Frontal cortex (tissue), 4 donors: ENCODE data around the gene EYS. TPM values are rescaled to one million over a fixed set of nuclear protein-coding genes. Genes with fewer than 3 reads are reported as not detected.
A peak's percentile ranks its signal among the peaks of the same experiment; 100 is the strongest.
"Not testable (repeated sequence)": the region's sequence is repeated elsewhere in the genome, so short reads cannot be mapped to it uniquely, and the experiment has no call there.

ENCODE experiments used
- DNase-seq, 2 donors: peaks; one replicate each; pipeline ENCODE4 v3.0.0; 2012; ENCODE audit warnings: low spot score in 2 of 2
- FAIRE-seq: peaks from 2 replicates; lab custom pipeline; 2012; peaks lifted over from hg19 to GRCh38; lab: Jason Lieb, UNC
- total RNA-seq: library from RNA; depleted of rRNA; stranded (reverse); fragments of >200 nt; gene quantifications from one replicate; pipeline ENCODE4 v1.2.3, GENCODE V29; 2014
- donor health status: control.
- donor health status: control.
- donor health status: control.

EYS gene
- total RNA-seq, 1 donor from 2014 or later = 2.0 TPM

DNA sequence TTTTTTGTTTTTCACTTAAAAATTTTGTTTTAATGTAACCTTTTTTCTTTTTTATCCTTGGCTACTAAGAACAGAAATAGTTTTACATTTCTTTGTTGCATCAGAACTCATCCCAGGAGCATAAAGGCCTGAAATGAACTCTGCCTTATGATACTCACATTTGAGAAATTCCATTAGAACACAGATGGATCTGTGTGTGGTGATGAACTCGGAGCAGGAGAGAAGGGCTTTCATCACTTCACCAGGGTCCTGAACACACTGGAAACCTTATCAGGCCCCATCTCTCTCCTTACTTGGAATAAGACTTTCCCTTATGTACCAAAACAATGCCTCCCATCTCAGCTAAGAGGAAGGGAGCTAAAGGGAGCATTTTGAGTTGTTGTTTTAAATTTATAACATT lies 1932.1 kb downstream of the EYS start:
- no peak for DNase-seq

DNA sequence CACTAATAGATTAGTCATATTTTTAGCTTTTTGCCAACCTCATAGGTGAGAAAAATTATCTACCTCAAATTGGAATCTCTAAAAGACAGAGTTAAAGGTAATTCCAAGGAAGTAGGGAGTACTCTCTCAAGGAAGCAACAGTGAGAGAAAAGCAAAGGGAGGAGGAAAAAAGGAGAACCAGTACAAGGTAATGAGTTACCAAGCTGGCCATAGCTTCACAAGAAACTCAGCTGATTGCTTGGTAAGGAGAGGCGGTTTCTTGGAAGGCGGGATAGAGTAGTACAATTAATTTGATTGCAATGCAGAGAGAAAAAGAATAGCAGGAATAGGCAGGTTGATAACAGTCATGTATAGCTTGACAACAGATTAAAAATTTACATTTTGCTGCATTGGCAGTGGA lies 1933.8 kb downstream of the EYS start:
- FAIRE-seq (no peak), DNase-seq (no peak)

More for the DNA sequence above, 1932.1 kb downstream of the EYS start:
- FAIRE-seq = no peak

- no peak for DNase-seq
- no peak for FAIRE-seq
These were observed 1941.2 kb downstream of the EYS start for GRCh38 chr6:63765828-63766227.

- DNase-seq = no peak
- FAIRE-seq = peak; percentile 99
These were observed 1942.6 kb downstream of the EYS start for GRCh38 chr6:63764318-63764916.

DNA sequence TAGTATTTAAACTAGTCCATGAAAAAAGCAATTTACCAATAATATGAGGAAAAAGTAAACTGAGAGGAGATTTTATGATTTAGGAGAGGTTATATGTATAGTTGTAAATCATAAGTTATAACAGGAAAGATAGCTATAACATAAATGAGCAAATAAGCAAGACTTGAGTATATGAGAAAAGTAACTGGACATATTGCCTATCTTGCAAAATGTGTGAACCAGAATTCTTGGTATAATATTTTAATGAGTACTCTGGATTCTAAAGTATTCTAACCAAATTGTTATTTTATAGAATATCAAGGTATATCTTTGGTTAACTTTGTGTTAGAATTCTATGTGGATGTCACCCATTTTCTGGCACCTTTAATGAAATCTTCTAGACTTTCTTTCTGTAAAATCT lies 1946.8 kb downstream of the EYS start:
- no peak for DNase-seq
- FAIRE-seq = no peak

GRCh38 chr6:63759605-63760105 lies 1947.4 kb downstream of the EYS start:
- no peak for FAIRE-seq

DNA sequence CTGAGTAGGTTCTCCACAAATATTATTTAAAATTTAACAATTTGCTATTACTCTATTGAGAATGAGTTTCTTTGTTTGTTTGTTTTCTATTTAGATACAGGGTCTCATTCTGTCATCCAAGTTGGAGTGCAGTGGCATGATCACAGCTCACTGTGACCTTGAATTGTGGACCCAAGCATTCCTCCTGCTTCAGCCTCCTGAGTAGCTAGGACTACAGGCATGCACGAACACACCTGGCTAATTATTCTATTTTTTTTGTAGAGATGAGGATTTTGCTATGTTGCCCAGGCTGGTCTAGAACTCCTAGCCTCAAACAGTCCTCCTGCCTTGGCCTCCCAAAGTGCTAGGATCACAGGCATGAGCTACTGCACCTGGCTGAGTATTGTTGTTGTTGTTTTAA lies 1949.2 kb downstream of the EYS start:
- DNase-seq (no peak), FAIRE-seq (no peak)

More at GRCh38 chr6:63759605-63760105, 1947.4 kb downstream of the EYS start:
- no peak for DNase-seq

DNA sequence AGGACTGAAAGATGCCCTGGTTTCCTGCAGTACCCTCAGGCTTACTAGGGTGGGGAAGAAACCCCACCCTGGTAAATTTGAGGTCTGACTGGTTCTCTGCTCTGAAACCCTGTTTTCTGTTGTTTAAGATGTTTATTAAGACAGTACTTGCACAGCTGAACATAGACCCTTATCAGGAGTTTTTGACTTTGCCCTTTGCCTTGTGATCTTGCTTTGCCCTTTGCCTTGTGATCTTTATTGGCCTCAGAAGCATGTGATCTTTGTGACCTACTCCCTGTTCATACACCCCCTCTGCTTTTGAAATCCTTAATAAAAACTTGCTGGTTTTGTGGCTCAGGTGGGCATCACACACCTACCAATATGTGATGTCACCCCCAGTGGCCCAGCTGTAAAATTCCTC lies 1949.8 kb downstream of the EYS start:
- FAIRE-seq, DNase-seq: not testable (repeated sequence)

DNA sequence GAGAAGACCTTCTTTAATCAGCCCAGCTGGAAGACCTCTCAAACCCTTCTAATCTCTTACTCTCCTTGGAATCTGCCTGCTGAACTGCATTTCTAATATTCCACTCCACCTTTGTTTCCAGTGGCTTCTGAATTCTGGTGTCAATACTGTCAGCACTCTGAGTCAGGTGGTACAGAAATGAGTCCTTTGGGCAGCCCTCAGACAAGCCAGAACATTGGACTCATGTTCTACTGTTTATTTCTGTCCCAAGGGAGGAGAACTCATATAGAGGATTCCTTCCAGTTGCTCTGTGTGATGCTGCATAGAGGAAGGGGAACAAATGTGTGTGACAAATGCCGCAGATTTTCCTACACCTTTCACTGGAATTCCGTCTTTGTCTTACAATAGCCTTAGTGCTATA lies 1956.6 kb downstream of the EYS start:
- FAIRE-seq (no peak), DNase-seq (no peak)

DNA sequence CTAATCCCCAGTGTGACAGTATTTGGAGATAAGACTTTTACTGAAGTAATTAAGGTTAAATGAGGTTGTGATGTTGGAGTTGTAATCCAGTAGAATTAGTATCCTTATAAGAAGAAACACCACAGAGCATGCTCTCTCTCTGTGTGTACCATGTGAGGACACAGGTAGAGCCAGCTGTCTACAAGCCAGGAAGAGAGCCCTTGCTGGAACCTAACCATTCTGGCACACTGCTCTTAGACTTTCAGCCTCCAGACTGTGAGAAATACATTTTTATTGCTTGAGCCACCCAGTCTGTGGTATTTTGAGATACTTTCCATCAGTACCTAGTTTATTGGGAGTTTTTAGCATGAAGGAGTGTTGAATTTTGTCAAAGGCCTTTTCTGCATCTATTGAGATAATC lies 1961.2 kb downstream of the EYS start:
- DNase-seq (no peak), FAIRE-seq (no peak)

- no peak for FAIRE-seq
- DNase-seq = no peak
These were observed 1962.2 kb downstream of the EYS start for GRCh38 chr6:63744810-63745209.

- DNase-seq (no peak), FAIRE-seq (no peak)
These were observed 1963.3 kb downstream of the EYS start for GRCh38 chr6:63743691-63744090.

DNA sequence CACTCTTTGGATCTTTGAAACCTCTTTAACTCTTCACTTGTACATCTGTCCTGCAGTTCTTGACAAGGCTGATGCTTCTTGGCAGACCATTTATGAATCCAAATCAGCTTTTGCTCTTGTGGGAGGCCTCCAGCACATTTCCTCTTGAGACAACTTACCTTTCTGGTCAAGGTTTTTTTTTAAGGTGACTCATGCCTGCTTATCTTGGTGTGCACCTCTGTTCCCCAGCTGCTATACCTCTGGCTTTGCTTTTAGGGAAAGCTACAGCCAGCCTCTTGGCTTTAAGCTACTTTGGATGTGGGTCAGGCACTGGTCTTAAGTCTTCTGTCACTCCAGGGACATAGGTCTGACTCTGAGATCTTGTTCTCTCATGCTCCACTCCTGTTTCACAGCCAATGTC lies 1965.0 kb downstream of the EYS start:
- DNase-seq (no peak), FAIRE-seq (no peak)

- FAIRE-seq = no peak
- DNase-seq = no peak
These were observed 1966.3 kb downstream of the EYS start for GRCh38 chr6:63740709-63741108.

DNA sequence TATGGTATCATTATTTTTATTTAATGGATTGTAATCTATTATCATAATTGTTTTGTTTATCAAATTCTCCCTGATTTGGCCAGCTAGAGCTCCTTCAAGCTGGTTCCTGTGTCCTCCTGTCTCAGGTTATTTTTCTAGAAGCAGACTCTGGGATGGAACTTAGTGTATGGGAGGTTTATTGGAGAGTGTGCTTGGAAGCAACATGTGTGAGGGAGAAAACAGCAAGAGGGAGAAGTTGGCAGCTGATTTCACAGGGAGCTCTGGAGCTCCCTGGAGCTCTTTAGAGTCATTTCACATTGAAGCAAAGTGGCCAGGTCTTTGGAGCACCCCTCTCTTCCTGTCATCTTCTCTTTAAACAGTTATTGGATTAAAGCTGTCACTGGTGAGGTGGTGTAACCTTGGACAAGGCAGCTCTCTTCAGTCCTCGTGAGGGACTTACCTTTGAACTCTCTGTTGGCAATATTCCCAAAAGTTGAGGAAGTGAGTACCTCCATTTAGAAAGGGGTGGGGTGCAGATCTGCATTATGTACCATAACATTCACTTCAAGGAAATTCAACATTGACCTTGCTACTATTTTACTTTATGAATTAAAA lies 1967.8 kb downstream of the EYS start:
- DNase-seq (no peak), FAIRE-seq (no peak)

GRCh38 chr6:63738190-63738589 lies 1968.8 kb downstream of the EYS start:
- FAIRE-seq = not testable (repeated sequence)

DNA sequence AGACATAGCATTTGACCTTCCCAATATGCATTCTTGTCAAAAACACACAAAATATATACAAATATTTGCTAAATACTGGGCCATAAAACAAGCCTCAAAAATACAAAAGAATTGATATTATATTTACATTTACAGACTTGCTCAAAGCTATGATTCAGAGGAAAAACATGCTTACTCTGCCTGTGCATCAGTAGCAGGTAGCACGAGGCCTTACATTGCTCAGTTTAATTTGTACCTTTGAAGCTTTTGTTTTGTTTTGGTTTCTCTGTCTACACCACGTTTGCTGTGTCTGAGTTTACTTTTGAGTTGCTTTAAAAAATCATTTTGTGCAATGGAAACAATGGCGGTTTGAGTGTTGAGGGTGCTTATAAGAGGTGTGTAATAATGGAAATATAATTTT lies 1972.1 kb downstream of the EYS start:
- DNase-seq (no peak), FAIRE-seq (no peak)

More at GRCh38 chr6:63738190-63738589, 1968.8 kb downstream of the EYS start:
- not testable (repeated sequence) for DNase-seq

DNA sequence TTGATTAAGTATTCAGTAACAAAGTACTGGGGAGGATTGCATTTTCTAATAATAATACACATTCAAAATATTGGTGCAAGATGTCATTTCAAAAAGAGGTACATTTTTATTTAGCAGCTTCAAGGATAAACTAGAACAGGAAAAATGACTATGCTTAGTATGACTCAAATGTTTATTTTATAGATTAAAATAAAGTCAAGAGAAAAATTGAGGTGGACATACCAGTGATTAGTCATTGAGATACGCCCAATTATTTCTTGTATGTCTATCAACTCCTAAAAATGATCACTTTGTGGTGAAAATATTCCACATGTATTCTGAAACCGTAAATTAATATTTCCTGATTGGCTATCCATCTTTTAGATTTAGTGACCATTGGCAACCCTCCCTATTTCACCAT lies 1974.7 kb downstream of the EYS start:
- DNase-seq (no peak), FAIRE-seq (no peak)

DNA sequence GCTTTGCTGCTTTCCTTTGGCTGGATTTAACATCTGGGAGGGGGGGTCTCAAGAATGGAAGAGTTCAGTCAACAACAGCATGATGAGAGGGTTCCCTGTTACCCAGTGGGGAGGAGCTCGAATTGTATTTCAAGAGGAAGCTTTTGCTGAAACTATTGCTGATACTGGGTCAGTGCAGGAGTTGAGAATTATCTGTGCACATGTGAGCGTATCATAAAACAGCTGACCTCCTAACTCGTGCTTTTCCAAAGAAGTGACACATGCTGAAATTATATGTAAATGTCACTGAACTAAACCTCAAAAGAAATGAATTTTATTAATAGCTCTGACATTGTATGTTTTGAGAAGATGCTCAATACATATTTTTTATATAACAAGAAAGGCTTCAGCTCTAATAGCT lies 1975.1 kb downstream of the EYS start:
- FAIRE-seq = no peak

GRCh38 chr6:63730311-63730710 lies 1976.7 kb downstream of the EYS start:
- FAIRE-seq = no peak
- DNase-seq = no peak

More for the DNA sequence above, 1975.1 kb downstream of the EYS start:
- DNase-seq = no peak

GRCh38 chr6:63724721-63725120 lies 1982.3 kb downstream of the EYS start:
- no peak for DNase-seq
- FAIRE-seq = no peak

DNA sequence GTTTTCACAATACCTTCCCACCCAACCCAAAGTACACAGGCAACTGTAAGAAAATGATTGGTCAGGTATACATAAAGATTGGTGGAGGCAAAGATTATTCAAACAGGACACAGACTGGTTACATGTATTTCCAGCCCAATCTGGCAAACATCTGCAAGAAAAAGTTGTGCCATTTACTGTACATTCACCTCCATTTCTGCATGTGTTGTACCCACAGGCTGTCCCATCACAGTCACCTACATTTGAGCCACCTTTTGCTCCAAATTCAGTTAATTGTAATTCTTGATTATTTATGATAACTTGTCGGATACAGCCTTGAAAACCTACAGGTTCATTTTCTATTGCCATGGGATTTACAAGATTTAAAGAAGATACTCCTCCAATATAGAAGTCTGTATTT lies 1985.8 kb downstream of the EYS start:
- DNase-seq (no peak), FAIRE-seq (no peak)
